ENCODE measurements around the gene TAX1BP1.
"Not testable (repeated sequence)": the region's sequence is repeated elsewhere in the genome, so short reads cannot be mapped to it uniquely, and the experiment has no call there.

The TAX1BP1 gene

DNA sequence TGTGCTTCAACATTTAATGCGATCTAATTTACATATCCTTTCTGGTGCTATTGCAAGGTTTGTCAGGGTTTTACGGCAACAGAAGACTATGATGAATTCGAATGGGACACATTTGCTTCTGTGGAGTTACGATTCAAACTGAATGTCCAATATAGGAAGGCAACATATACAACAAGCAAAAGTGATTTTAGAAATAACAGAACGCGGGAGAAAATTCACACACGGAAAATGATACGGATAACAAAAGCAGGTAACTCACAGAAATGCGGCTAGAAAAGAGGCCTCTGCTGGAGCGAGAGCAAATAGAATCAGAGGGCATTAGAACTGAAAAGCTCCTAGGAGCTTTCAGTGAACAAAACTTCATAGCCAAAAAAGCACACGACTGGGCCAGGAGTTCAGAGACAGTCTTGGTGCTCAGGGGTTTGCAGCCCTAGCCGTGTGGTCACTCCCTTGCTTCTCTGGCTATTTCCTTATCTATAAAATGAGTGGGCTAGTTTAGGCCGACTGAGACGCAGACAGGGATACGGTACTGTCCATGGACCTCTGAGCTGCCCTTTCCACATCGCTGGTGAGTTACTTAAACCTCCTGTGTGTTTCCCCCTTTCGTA, 557 bp upstream of the TAX1BP1 start:
- DNase-seq = no peak

GRCh38 chr7:27740449-27741086, 606 bp downstream of the TAX1BP1 start:
- DNase-seq = peak; percentile 74

- DNase-seq = not testable (repeated sequence)
Observed at GRCh38 chr7:27742091-27742710, 2.2 kb downstream of the TAX1BP1 start.

DNA sequence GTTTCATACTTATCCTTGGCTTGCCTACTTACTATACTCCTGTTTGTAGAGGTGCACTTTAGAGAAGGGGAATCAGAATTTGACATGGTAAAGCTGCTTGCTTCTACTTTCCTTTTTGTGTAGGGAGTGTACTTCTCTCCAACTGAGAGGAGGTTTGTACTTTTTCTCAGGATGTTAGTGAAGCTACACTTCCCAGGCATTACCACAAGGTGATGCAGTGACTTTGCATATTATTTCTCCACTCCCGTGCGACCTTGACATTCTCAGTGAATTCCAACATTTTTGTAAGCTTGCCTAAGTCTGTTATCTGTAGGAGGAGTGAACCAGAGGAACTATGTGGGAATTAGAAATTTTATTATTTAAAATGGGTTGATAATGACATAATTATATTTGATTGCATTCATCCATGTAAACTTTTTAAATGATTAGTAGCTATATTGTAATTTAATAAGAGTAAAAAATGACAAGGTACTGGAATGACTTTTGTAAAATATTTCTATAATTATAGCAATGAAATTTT, 5.2 kb downstream of the TAX1BP1 start:
- DNase-seq = no peak

GRCh38 chr7:27746486-27746885, 6.5 kb downstream of the TAX1BP1 start:
- no peak for DNase-seq

GRCh38 chr7:27746978-27747377, 7.0 kb downstream of the TAX1BP1 start:
- no peak for DNase-seq

DNA sequence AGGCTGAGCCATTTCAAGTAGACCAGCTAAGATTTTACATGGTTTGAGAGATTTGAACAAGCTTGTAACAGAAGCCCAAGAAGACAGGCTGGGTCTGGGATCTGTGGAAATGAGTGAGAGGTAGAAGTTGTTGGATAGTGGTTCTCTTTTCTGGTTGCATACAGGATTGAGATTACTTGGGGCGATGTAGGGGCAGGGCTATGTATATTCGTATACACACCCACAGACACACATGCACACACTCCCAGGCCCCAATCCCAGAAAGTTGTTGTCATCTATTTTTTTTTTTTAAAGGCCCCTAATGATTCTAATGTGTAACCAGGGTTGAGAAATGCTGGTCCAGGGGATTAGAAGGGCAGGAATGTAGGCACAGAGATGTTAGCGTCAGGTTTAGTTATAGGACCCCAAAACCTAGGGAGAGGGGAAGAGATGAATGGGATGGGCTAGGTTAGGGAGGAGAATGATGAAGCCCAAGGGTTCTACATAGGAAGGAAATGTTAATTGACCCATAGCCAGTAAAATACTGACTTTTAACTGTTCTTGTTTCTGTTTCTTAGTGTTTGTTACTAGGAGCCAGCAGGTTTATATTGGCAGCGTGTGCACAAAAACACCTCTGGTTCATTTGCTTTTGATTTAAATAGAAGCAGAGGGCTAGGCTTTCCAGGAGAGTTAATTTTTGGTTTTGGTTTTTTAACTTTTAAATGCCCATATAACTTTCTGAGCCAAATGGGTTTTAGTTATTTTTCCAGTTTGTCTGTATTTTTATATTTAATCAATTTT, 7.8 kb downstream of the TAX1BP1 start:
- DNase-seq = no peak

- no peak for DNase-seq
Observed at GRCh38 chr7:27750316-27750715, 10.4 kb downstream of the TAX1BP1 start.

GRCh38 chr7:27751888-27752660, 12.1 kb downstream of the TAX1BP1 start:
- DNase-seq = no peak

DNA sequence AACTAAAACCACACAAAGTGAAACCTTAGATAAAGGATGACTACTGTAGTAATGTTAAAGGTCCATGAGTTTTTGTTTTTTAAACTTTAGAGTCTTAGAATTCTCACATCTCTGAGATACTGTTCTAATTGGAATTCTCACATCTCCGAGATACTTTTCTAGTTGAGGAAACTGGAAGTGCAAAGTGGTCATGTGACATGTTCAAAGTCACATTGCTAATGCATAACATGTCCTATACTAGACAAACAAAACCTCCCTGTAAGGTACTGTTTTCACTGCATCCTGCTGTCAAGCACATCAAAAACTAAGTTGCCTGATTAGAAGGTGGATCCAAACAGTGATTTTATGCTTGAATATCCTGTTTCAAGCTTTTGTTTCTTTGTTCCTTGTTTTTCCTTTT, 13.9 kb downstream of the TAX1BP1 start:
- DNase-seq = no peak

- DNase-seq = no peak
Observed at GRCh38 chr7:27756298-27756697, 16.3 kb downstream of the TAX1BP1 start.

- no peak for DNase-seq
Observed at GRCh38 chr7:27759491-27759890, 19.5 kb downstream of the TAX1BP1 start.

DNA sequence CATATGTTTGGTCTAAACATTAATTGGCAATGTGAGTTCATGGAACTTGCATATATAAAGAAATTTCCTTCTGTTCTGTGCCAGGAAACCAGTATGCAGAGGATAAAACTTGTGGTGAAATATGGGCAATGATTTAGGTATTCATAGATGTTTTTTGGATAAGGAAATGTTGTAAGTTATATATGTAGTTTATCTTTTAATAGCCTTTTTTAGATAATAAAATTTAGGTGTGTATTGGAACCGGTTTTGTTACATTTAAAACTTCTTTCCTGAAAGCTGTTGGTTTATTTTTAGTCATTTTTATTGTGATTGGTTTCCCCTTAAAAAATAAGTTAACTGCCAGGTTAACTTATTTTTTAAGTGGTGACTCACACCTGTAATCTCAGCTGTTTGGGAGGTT, 22.1 kb downstream of the TAX1BP1 start:
- no peak for DNase-seq

GRCh38 chr7:27763983-27764508, 24.1 kb downstream of the TAX1BP1 start:
- no peak for DNase-seq

DNA sequence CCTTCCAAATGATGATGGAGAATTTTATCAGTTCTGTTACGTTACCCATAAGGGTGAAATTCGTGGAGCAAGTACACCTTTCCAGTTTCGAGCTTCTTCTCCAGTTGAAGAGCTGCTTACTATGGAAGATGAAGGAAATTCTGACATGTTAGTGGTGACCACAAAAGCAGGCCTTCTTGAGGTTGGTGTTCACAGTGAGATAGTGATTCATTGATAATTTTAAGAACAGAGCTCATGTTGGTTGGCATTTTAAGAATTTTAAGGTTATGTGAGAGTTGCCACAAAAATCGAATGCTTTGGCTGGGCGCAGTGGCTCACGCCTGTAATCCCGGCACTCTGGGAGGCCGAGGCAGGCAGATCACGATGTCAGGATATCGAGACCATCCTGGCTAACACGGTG, 25.9 kb downstream of the TAX1BP1 start:
- no peak for DNase-seq

GRCh38 chr7:27767374-27767773, 27.4 kb downstream of the TAX1BP1 start:
- no peak for DNase-seq

GRCh38 chr7:27771111-27771510, 31.1 kb downstream of the TAX1BP1 start:
- DNase-seq = no peak

DNA sequence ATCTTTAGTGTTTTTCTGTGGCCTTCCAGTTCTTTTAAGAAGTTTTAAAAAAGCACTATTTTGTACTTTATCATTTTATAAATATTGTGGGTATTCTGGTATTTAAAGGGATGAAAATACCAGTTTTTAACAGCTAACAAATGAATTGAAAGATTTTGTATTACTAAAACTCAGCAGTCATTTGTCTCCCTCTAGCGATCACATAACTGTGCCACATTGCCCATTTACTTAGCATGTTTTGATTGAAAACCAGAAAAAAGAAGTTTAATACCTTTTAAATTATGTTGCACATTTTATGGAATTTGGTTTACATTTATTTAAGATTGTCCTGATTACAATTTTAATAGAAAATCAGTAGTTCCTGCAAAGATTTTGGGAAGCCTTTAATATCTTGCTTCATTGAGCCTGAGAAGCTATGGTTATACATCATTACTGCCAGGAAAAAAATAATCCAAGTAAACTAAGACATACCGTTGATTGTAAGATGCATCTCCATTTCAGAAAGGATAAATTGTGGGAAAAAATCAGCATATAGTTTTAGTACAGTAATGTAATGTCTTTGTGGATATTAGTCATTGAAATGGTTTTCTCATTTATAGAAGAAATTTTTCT, 34.9 kb downstream of the TAX1BP1 start:
- no peak for DNase-seq

- DNase-seq = no peak
Observed at GRCh38 chr7:27775782-27776181, 35.8 kb downstream of the TAX1BP1 start.

DNA sequence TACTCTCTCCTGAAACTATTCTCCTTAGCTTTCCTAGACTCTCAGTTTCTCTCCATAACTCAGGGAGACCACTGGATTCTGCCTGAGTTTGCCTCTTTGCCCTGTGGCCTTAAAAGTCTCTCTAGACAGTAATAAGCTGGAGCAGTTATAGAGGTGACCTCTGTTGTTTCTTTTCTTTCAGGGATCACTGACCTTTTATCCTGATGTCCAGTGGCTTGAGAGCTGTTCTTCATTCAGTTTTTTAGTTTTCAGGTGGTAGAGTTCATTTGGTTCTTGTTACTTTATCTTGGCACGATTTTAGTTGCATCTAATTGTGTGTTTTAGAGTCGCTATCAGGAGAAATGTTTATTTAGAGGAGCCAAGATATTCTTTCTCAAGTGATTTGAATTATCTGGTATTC, 37.7 kb downstream of the TAX1BP1 start:
- DNase-seq = no peak

- DNase-seq = no peak
Observed at GRCh38 chr7:27779873-27780272, 39.9 kb downstream of the TAX1BP1 start.

GRCh38 chr7:27781188-27781587, 41.2 kb downstream of the TAX1BP1 start:
- DNase-seq = no peak
